RPMI8226 (cell line): ENCODE results near the gene CDH22.

Experiments
- DNase-seq: peaks from one replicate; pipeline ENCODE4 v3.0.0-alpha.2; 2015

The CDH22 gene

GRCh38 chr20:46235077-46235476 is 73.2 kb downstream of the CDH22 start:
- no peak for DNase-seq

- DNase-seq: no peak
Measured at GRCh38 chr20:46233701-46234100, 74.6 kb downstream of the CDH22 start.

GRCh38 chr20:46232539-46232938 is 75.8 kb downstream of the CDH22 start:
- no peak for DNase-seq

- DNase-seq: peak; percentile 35
Measured at GRCh38 chr20:46230801-46231282, 77.5 kb downstream of the CDH22 start.

GRCh38 chr20:46230106-46230491 is 78.2 kb downstream of the CDH22 start:
- DNase-seq: no peak

DNA sequence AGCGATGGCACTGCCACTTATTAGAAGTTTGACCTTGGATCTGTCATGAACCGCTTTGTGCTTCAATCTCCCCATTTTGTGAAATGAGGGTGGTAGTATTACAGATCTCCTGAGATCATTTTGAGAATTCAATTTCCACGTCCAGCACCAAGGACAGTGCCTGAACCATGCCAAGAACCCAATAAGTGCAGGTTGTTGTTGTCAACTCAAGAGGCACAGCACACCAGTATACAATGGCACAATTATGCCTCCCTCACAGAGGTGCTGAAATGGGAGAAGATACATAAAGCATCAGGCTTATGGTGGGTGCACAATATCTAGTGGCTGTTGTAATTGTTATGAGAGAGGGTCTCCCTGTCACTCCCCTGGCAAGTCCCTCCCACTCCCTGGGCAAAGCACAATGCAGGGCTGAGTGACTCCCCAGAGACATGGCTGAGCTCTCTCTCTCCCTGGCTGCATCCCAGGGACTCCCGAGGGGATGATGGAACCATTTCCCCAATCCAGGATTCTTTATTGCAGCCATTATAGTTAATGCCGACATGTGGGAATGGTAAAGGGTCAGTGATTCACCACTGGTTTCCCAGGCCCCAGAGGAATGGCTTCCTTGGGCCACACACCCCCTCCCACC is 78.7 kb downstream of the CDH22 start:
- DNase-seq: peak; percentile 19

DNA sequence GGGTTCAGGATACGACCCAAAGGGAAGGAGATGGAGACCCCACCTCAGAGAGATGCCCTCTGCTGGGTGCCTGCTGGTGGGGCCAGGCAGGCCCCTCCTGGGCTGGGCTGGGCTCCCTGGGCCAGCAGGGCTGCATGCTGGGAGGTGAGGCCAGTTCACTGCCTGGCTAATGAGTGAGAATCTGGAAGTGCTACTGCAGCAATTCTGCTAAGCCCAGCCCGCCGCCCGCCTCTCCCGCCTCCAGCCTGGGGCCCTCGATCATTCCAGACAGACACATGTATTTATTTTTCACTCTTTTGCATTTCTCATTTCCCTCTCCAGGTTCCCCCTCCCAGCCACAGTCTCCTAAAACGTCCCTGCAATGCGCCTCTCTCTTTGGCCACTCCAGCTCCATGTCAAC is 79.6 kb downstream of the CDH22 start:
- no peak for DNase-seq

- DNase-seq: no peak
Measured at GRCh38 chr20:46227272-46227767, 81.0 kb downstream of the CDH22 start.

DNA sequence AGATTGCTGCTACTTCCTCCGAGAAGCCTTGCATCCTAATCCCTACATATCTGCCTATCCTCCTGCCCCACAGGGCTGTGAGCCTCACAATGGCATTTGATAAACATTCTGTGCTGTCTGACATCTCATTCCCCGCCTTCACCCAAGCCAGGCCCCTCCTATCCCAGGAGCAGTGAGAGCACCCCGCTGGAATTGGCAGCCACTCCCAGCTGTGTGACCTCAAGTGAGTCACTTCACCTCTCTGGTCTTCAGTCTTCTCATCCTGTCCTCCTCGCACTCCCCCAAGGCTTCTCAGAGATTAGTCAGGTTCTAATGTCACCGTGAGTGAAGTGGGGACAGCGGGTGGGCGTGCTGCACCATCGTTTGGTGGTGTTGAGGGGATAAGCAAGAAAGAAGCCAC is 81.7 kb downstream of the CDH22 start:
- no peak for DNase-seq

DNA sequence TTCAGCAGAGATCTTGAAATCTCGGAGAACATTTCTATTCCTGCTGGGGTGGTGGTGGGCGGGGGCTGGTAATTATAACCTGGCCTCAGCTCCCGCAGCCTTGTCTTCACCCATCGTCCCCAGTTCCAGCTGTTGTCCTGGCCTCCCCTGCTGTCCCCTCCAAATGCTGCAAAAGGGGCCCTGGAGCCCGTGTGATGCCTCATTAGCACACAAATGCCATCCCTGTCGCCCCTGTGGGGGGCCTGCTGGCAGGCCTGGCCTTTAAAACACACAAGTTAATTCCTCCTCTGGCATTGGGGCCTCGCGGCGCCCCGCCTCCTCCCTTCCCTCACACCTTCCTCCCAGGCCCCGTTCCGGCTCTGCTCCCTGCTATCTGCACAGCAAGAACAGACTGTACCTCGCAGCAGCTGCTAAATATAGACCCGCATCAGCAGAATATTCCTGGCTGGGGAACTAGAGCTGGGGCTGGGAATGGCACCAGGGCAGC is 85.7 kb downstream of the CDH22 start:
- no peak for DNase-seq

DNA sequence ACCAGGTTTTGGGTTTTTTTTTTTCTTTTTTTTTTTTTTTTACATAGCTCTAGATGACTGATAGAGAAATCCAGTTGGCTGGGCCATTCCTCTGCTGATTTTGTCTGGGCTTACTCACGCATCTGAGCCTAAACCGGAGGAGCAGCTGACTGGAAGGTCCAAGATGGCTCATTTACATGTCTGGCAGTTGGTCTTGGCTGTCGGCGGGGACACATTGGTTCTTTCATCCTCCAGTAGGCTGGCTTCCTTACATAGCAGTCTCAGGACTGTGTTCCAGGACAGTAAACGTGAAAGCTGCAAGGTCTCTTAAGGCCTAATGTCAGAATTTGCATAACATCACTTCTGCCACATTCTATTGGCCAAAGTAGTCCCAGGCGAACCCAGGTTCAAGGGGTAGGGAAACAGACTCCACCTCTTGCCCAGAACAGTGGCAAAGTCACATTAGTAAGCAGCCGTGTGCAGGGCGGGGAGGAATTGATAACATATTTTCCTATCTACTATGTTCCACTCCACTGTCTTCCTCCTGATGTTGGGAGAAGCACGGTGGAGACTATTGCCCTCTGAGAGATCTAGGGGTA is 87.0 kb downstream of the CDH22 start:
- no peak for DNase-seq

DNA sequence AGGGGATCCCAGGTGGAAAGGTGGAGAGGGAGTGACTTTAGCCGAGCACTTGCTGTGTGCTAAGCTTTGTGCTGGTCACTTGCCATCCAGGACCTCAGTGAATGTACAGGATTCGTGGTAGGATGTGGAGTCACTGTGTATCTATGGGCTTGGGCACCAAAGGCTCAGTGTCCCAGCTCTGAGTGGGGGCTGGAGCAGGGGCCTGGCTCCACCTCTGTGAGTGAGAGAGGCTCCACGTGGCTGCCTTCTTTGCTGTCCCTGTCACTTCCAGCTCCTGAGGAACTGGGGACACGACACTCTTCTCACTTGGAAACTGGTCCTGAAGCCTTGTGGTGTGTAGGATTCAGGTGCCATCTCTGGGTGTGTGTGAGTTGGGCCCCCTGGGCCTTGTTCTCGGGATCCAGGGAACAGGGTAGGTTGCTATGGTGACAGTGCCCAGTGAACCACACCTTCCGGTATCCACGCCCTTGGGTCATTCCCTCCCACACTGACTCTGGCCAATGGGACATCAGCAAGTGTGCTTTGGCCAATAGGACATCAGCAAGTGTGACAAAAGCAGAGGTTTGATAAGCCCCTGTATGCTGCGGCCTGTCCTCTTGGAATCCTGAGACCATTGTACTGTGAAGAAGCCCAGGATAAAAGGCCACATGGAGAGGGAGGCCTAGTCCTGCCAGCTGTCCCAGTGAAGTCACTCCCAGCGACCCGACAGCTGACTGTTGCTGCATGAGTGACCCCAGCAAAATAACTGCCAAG is 87.7 kb downstream of the CDH22 start:
- DNase-seq: no peak

DNA sequence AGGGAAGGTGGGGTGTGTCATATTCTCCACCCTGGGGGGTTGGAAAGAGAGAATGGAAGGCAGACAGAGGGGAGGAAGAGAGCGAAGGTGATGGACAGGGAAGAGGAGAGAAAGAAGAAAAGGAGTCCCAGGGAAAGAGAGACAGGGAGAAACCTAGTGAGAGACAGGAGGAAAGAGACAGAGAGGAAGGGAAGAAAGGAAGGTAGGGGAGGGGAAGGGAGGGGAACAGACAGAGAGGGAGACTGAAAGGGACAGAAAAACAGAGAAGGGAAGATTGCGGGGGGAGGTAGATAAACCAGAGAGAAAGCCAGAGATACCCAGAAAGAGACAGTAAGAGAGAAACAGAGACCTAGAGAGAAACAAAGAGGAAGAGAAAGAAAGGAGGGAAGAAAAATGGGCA is 88.4 kb downstream of the CDH22 start:
- no peak for DNase-seq

DNA sequence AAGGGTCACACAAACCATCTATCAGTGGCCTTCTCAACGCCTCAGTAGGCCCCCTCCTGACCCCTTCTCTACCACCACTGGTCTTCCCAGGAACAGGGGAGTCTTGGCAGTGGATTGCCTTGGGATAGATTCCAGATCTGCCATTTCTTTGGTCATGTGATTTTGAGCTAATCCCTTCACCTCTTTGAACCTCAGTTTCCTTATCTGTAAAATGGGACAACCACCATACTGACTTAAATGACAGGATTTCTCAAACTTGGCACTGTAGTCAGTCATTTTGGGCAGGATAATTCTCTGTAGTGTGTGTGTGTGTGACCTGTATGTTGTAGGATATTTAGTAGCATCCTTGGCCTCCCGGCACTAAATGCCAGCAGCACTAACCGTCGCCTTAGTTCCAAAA is 89.1 kb downstream of the CDH22 start:
- DNase-seq: no peak

DNA sequence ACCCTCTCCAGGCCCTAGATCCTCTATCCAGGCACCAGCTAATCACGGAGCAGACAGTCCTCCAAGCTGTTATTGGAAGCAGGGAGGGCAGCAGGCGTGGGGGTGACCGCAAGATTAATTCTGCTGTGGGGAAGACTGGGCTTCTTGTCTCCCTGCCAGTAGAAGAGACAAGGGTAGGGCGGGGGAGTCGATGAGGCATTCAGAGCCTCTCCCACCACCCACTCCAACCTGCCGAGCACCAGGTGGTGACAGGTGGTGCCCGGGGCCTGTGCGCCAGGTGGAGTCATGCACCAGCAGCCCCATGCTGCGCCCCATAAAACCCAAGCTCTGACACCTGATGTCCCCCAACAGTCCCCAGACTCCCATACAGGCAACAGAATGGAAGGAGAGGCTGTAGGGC is 89.6 kb downstream of the CDH22 start:
- DNase-seq: no peak

DNA sequence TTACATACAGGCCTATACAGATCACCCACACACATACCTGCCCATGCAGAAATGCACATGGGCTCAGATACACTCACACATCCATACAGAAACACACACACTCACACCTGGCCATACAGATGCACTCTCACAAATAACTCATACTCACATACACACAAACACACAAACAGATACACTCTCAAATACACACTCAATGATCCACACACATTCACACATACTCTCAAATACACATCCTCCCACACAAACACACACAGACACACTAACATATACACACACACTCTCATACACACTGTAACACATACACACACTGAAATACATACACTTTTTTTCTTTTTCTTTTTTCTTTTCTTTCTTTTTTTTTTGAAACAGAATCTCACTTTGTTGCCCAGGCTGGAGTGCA is 90.7 kb downstream of the CDH22 start:
- no peak for DNase-seq

- no peak for DNase-seq
Measured at GRCh38 chr20:46216770-46217464, 91.4 kb downstream of the CDH22 start.

- no peak for DNase-seq
Measured at GRCh38 chr20:46215913-46216707, 92.2 kb downstream of the CDH22 start.

DNA sequence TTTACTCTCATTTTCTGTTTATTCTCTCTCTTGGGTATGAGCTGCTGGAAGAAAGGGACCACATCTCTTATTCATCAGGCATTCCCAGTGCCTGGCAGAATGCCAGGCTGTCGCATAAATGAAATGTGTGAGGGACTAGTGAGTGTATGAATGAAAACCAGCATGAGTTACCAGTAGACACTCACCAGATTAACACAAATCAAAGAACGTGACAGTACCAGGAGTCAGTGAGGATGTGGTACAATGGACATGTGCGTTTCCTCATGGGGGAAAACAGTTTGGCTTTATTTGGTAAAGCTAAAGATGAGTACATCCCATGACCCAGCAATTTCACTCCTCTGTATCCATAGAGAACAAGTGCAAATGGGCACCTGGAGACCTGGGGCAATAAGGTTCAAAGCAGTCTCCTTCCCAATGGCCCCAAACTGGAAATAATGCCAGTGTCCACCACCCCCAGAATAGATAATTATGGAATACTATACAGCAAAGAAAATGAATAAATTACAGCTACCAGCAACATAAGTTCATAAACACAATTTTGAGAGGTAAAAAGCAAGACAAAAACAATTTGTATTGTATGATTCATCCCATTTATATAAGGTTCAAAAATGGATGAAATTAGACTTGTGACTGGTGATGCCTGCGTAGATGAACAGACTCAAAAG is 93.3 kb downstream of the CDH22 start:
- DNase-seq: no peak

GRCh38 chr20:46213946-46214823 is 94.1 kb downstream of the CDH22 start:
- DNase-seq: no peak

DNA sequence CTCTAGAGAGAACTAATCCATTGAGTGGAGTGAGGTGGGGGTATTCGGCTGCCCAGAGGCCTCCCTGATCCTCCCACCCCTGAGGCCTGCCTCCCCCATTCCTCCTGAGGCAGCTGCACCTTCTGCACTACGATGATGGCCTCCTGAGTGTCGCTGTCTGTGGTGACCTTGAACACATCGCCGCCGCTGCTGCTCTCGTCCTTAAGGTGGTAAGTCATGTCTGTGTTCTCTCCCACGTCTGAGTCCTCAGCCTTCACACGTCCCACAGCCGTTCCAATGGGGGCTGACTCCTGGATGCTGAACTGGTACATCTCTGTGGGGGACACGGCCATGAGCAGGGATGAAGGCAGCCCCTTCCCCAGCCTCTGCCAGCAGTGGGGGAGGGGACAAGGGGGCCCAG is 95.4 kb downstream of the CDH22 start:
- DNase-seq: no peak
